GM04503 (cell line): Measurements from ENCODE around the gene SCGB1A1.
"Not testable (repeated sequence)": the region's sequence is repeated elsewhere in the genome, so short reads cannot be mapped to it uniquely, and the experiment has no call there.

Experiments
- DNase-seq: peaks from one replicate; pipeline ENCODE4 v3.0.0-alpha.2; 2012; ENCODE audit warnings: low read depth

Gene SCGB1A1, protein sequence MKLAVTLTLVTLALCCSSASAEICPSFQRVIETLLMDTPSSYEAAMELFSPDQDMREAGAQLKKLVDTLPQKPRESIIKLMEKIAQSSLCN

DNA sequence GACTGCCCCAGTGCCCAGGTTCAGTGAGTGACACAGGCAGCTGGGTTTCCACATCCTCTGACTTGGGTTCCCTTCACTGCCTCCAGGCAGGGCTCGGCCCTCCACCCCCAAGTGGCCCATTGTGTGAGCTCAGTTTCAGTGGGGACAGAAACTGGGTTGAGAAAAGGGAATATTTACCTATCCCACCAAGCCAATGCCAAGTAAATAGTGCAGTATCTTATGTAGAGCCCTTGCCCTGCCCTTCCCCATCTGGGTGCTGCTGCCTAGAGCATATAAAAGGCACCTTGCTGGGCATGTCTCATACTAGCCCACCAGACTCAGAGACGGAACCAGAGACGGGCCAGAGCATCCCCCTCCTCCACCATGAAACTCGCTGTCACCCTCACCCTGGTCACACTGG, at the start of gene SCGB1A1:
Gene SCGB1A1 (plus strand): TSS at position 301 of the 400 bp plus-strand sequence. CDS start 63 bp downstream, at position 364.
- DNase-seq: no peak

DNA sequence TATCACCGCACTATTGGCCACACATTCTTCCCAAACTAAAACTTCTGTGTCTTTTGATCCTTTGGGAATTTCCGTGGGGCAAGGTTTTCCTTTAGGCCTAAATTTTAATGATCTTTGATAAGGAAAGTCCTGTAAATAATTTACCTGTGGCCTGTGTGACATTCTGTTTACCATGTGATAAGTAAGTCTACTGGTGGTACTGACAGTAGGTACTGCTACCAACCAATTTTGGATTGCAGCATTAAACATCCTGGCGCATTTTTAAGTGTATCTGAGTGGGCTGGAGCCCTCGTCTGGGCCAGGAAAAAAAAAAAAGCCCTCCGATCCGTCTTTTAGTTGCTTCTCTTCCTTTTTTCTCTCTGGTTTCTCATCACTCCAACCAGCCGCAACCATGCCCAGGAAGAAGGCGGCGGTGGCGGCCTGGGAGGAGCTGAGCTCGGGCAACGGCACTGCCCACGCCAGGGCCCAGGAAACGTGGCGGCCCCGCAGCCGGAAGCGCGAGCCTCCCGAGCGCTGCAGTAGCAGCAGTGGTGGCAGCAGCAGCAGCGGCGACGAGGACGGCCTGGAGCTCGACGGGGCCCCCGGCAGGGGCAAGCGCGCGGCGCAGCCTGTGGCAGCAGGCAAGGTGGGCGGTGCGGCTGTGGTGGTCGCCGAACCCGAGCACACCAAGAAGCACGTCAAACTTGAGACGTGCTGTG, 47.9 kb upstream of the SCGB1A1 start:
- no peak for DNase-seq

DNA sequence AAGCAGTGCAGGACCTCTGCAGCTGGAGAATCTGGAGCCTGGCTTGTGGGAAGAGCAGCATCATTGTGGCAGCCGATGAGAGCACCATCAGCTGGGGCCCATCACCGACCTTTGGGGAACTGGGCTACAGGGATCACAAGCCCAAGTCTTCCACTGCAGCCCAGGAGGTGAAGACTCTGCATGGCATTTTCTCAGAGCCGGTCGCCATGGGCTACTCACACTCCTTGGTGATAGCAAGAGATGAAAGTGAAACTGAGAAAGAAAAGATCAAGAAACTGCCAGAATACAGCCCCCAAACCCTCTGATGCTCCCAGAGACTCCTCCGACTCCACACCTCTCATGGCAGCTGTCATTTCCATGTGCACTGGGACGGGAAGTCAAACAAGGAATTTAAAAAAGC, 46.0 kb upstream of the SCGB1A1 start:
- DNase-seq: no peak

DNA sequence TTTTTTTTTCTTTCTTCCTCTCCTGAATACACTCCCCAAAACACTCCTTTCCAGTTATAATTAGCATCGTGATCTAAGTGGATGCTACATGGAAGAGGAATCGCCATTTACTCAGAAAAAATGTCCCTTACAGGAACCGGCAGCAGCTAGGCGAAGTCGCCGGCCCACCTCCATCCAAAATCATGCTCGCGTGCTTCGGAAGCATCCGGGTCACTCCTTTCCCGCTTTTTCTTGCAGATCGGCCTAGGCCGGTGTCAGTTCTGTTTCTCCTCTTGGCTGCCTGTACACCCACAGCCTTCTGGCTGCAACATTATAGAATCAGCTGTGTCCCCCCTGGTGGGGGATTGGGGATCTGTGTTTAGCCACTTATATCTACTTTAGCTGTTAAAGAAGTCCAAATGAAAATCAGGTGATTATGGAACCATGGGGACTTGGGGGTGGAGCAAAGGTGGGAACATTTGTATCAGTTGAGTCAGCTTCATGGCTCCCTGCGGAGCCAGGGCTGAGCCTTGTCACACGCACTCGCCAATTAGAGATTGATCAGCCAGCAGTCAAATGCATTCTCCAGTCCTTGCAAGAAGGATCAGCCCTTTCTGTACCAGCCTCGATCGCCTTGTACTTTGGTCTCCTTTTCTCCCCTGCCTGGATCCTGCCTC, 45.2 kb upstream of the SCGB1A1 start:
- no peak for DNase-seq

DNA sequence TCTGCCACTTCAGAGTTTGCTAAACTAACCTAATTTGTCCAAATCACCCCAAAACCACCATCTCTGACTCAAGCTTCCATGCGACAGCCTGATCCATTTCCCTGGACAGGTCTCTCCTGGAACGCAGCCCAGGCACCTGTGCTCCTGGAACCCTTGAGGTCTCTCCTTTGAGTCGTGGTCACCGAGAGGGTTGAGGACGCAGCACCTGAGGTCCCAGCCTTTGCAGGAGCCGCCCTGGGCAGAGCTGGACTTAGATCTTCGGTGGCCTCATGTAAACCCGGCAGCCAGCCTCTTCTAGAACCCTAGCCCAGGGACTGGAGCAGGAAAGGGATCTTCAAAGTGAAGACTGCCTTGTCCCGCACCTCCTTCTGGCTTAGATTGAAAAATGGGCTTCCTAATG, 44.0 kb upstream of the SCGB1A1 start:
- no peak for DNase-seq

DNA sequence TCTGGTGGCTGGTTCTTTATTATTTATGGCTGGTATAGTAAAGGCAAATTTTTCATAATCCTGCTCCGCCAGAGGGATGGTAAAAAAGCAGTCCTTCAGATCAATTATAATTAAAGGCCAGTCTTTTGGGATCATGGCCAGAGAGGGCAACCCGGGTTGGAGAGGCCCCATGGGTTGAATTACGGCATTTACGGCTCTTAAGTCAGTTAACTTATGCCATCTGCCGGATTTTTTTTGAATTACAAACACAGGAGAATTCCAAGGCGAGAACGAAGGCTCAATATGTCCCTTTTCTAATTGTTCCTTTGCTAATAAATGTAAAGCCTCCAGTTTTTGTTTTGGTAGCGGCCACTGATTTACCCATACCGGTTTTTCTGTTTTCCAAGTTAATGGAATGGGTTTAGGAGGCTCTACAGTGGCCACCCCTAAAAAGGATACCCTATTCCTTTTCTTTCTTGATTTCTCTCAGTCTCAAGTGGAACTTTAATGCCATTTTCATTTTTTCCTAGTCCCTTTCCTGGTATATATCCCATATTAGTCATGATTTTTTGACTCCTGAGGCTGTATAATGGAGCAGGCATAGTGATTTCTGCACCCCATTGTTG, 40.3 kb upstream of the SCGB1A1 start:
- DNase-seq: not testable (repeated sequence)

DNA sequence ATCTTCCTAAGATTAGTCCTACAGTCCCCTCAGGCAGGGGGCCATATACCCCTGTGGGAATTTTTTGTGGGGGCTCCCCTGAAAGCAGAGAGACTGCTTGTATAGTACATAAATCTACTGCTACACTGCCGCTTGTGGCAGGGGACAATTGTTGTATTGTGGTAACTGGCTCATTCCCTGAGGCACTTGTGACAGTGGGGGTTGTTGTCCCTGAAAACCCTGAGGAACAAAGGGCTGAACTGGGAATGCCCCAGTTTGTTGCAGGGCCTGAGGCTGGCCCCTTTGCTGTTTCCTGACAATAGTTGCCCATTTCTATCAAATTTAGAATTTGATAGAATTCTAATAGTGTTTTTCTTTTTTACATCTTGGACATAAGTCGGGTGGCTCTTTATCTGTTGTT, 39.2 kb upstream of the SCGB1A1 start:
- not testable (repeated sequence) for DNase-seq

DNA sequence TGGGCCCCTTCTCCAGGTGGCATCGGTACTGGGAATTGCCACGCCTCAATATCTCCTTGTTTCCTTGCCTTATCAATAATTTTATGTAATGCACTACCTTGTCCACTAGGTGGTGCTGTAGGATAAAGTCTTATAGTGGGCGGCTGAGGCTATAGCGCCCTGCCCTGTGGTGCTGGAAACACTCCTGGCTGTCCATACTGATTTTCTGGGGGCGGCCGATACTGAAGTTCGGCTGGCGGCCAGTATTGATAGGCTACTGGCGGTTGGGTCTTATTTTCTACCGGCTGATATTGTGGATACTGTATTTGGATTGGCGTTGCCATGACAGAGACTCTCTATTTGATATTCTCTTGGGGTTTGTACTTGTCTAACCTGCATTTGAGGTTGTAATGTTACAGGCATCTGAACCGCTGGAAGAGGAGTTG, 38.0 kb upstream of the SCGB1A1 start:
- DNase-seq: not testable (repeated sequence)

DNA sequence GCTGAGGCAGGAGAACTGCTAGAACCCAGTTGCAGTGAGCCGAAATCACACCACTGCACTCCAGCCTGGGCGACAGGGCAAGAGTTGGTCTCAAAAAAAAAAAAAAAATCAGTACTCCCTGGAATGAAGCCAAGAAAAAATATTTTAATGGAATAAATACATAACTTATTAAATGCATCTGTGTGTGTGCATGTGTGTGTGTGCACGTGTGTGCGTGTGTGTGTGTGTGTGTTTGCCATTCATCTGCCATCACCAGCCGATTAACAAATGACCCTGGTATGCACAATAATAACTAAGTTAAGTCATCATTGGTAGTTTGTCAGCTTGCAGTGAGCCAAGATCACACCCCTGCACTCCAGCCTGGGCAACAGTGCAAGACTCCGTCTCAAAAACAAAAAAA, 35.0 kb upstream of the SCGB1A1 start:
- no peak for DNase-seq

DNA sequence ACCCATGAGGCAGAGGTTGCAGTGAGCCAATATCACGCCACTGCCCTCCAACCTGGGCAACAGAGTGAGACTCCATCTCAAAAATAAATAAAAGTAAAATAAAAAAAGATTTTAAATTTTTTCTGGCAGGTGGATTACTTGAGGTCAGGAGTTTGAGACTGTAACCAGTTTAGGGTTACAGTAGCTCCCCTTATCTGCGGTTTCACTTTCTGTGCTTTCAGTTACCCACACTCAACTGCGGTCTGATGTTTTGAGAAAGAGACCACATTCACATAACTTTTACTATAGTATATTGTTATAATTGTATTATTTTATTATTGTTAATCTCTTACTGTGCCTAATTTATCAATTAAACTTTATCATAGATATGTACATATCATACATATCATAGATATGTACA, 32.8 kb upstream of the SCGB1A1 start:
- not testable (repeated sequence) for DNase-seq

DNA sequence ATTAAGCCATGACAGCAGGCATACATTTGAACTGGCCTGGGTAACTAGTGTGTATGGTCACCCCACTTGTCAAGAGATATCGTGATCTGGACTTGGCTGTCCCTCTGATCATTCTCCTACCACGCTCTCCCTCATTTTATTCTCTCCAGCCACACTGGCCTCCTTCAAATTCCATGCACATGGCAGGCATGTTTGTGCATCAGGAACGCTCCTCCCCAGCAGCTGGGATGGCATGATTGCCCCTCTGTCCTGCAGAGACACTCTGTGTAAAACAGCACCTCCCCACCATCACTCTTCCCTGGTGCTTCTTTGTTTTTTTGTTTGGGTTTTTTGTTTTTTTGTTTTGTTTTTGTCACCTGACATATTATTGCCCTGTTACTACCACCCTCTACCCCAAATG, 31.5 kb upstream of the SCGB1A1 start:
- no peak for DNase-seq

DNA sequence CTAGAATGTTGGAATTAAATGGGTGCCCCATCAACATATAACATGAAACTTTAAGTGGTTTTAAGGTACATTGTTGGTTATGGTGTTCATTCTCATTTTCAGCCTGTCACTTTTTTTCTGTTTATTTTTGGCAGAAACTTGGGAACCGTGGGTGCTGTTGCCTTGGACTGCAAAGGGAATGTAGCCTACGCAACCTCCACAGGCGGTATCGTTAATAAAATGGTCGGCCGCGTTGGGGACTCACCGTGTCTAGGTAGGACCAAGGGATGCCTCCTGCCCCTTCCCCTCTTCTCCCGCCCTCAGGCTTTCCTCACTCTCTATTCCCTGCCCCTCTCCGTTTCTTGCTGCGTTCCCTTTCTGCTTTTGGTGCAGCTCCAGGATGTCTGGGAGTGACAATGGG, 29.8 kb upstream of the SCGB1A1 start:
- no peak for DNase-seq

DNA sequence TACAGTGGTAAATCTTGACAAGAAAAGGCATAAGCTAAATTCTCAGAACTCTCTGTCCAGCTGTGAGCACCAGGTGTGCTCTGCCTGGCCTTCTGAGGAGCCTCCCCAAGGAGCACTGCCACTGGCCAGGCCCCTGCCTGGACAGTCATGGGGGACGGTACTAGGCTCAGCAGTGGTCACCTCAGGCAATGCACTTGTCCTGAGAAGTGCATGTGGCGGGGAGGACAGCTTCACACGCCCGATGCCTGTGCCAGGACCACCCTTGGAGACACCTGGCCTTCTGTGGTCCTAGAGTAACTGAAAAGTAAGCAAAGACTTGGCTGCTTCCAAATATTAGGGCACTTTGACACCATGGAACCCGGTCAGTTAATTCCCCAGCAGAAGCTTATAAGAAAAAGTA, 28.6 kb upstream of the SCGB1A1 start:
- DNase-seq: no peak

DNA sequence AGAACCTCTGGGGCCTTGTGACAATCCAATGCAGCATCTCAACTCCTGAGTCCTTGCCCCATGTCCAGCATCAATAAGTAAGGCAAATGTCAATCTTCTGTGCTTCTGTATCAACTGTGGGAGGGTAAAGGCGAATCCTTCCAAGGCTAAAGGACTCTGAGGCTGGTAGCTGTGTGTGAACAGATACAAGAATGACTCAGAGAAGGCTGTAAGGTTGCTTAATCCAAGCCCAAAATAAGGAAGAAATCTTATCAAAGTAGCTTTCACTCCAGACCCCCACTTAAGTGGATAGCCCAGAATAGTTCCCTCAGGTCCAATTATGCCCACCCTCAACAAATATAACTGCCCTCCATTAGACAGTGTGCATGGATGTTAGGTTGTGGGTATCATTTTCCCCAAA, 28.1 kb upstream of the SCGB1A1 start:
- DNase-seq: no peak

DNA sequence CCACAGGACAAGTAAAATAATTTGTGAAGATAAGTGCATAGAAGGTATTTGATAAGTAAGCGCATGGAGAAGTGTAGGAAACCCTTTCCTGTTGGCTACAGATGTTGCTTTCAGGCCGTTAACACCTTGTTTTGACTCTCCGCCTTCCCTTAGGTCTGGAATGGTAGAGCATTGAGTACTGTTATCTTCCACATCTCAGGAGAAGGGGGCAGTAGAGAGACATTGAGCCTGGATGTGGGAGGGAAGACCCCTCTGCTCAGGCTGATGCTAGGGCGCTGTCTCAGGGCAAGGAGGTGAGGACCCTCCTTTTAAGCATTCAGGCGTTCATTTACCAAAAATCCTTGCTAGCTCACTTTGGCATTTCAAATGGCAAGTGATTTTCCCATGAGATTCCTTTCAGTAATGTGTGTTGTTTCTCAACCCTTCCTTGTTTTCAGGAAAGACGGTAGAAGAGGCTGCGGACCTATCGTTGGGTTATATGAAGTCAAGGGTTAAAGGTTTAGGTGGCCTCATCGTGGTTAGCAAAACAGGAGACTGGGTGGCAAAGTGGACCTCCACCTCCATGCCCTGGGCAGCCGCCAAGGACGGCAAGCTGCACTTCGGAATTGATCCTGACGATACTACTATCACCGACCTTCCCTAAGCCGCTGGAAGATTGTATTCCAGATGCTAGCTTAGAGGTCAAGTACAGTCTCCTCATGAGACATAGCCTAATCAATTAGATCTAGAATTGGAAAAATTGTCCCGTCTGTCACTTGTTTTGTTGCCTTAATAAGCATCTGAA, 27.0 kb upstream of the SCGB1A1 start:
- DNase-seq: no peak

DNA sequence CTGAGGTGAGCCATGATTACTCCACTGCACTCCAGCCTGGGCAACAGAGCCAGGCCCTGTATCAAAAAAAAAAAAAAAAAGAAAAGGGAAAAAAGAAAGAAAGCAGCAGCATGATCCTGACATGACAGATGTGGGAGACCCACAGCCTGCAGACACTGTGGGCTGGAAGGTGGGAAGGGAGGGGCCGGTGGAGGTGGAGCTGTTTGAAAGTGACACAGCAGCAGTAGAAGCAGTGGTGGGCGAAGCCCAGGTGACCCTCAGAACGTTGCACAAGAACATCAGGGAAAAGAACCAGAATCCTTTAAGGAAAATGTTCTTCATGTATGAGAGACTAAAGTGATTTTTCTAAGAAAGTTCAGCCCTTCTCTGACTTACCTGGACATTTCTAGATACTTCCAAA, 26.3 kb upstream of the SCGB1A1 start:
- DNase-seq: no peak

DNA sequence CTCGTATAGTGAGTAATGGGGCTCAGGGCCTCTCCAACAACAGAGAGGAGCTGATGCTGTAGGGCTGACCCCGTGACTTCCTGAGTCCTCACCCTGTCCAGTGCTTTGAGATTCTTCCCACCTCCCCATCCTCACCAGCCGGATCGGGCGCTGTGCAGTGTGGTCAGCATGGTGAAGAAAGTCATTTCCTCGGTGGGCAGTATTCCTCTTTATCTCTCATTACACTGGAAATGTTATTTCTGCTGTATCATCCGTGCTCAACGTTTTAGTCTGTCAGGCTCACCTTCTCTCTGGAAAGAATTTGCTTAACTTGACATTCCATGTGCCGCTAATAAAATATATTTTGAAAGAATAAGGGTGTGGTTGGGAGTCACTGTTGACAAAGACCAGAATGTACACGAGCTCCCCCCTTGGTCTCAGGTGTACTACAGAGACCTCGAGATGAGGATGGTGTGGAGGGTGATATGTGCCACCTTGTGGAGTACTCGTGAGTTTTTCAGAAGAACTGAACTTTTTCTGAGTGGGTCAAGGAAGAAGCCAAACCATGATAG, 25.7 kb upstream of the SCGB1A1 start:
- no peak for DNase-seq

DNA sequence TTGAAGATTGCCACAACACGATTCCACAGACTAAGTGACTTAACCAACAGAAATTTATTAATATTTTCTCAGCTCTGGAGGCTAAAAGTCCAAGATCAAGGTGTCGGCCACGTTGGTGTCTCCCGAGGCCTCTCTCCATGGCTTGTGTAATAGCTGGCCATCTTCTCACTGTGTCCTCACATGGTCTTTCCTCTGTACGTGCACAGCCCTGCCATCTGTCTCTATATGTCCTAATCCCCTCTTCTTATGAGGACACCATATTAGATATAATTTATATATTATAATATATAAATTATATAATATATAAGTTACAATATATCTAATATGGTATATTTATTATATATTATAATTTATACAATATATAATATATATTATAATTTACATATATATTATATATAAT, 25.1 kb upstream of the SCGB1A1 start:
- no peak for DNase-seq

DNA sequence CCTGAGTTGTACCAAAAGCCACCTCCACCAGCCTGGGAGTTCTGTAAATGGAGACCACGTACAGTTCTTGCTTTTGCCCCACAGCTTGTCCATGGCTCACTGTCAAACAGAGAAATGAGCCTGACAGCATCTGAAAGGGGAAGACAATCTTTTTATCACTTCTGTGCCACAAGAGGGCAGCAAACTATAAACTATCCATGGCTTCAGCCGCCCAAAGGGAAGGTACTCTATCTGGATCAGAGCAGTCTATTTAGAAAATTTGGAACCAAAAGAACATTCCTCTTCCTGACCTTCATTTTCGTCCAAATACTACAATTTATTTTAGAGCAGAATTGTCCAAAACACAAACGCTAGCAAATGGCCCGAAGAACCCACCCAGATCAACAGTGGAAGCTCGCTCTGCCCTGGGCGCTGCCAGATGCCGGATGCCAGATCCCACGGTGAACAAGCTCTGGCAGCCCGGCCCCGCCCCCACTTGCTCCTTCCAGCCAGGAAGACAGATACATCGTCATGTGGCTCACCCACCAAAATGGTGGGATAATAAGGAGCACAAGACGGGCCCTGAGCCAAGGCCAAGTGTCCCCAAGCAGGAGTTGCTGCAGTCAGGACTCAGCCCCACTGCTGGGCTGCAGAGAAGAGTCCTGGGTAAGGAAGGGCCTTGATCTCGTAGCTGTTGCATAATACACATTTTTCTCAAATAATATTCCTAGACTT, 23.9 kb upstream of the SCGB1A1 start:
- DNase-seq: peak; percentile 58

DNA sequence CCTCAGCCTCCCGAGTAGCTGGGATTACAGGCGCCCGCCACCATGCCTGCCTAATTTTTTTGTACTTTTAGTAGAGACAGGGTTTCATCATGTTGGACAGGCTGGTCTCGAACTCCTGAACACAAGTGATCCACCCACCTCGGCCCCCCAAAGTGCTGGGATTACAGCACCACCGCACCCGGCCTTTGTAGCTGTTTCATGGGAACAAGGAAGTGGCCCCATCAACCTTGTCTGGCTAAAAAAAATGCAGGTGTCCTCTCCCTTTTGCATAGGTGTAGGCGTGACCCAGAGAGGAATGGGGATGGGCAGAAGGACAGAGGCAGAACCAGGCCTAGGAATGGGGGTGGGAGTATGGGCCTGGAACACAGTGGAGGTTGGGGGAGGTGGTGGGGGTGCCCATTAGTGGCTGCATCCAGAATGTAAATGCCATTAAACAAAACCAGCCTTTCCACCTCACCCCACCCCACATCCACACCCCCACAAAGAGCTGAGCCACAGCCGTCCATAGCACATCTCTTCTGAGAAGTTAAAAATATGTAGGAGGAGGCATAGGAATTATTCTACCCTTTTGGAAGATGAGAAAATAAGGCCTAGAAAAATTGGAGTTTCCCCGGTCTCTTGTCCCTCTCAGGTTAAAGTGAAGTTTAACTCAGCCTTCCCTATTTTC, 22.8 kb upstream of the SCGB1A1 start:
- no peak for DNase-seq
